Heart right ventricle (tissue), 16 donors: Measurements from ENCODE around the gene PRG3. TPM values are rescaled to one million over a fixed set of nuclear protein-coding genes. Genes with fewer than 3 reads are reported as not detected.

ENCODE experiments used
- ATAC-seq, 8 donors: fragments of 200-7000 bp; cut with Tn5 transposase; one replicate each; pipeline ENCODE4 v1.9.1; 2020; ENCODE audit warnings: mild to moderate bottlenecking in 8 of 8, moderate library complexity in 8 of 8, moderate number of reproducible peaks in 1 of 8
- DNase-seq, 2 donors: peaks; one replicate each; pipeline ENCODE4 v3.0.0-alpha.2; 2020
- H3K27ac ChIP-seq, 10 donors: fragments of 200-600 bp; sonication (generic) in 2 of 10; one replicate each; pipeline versions ENCODE4 v1.5.0 to v1.8.0; 2020 to 2022; ENCODE audit warnings: mild to moderate bottlenecking in 3 of 10
- H3K27me3 ChIP-seq, 7 donors: fragments of 200-600 bp; one replicate each; pipeline ENCODE4 v1.8.0; 2021 to 2022; ENCODE audit warnings: mild to moderate bottlenecking in 2 of 7
- H3K36me3 ChIP-seq, 9 donors: fragments of 200-600 bp; sonication (generic) in 1 of 9; one replicate each; pipeline versions ENCODE4 v1.5.0 to v1.8.0; 2020 to 2022; ENCODE audit warnings: mild to moderate bottlenecking in 2 of 9
- H3K4me1 ChIP-seq, 9 donors: fragments of 200-600 bp; sonication (generic) in 1 of 9; one replicate each; pipeline versions ENCODE4 v1.5.0 to v1.8.0; 2020 to 2022; ENCODE audit warnings: mild to moderate bottlenecking in 4 of 9
- H3K4me3 ChIP-seq, 10 donors: fragments of 200-600 bp; sonication (generic) in 2 of 10; one replicate each; pipeline versions ENCODE4 v1.5.0 to v1.8.0; 2020 to 2022; ENCODE audit warnings: mild to moderate bottlenecking in 7 of 10, moderate library complexity in 2 of 10
- H3K9me3 ChIP-seq, 11 donors: fragments of 200-600 bp in 10 of 11; sonication (generic) in 2 of 11; one replicate each; pipeline versions ENCODE4 v1.5.0 to v1.8.0; 2013 to 2022; ENCODE audit warnings: mild to moderate bottlenecking in 2 of 11, control low read depth in 1 of 11, moderate library complexity in 1 of 11
- WGBS, 2 donors: extraction: QIAGEN DNeasy Blood & Tissue Kit; methylation state at CpG; one replicate each; pipeline ENCODE4 v1.1.7; 2013; ENCODE audit warnings: inconsistent platforms in 1 of 2; 5-methylcytosine and 5-hydroxymethylcytosine counted together
- intact Hi-C, 10 donors: fragments of 100-400 bp; cut with DNase I; formaldehyde crosslinking; loops; one replicate each; pipeline versions ENCODE4 v1.11.1 to v1.14.2; 2022
- polyA plus RNA-seq, 2 donors: library from polyadenylated mRNA; stranded (reverse); fragments of 200-250 nt; gene quantifications; one replicate each; pipeline ENCODE4 v1.2.3, GENCODE V29; 2013
- total RNA-seq, 10 donors: library from RNA; stranded (reverse); fragmentation: NEBNext Ultra II Directional in 3 of 10; extraction: Animal tissue kit (Norgen Biotek cat#: 25700) in 3 of 10; gene quantifications; one replicate each; pipeline versions ENCODE4 v1.2.1 to v1.2.4, GENCODE V29; 2021 to 2023
- TF ChIP-seq, protein P1 (sequence below), 9 donors: fragments of 200-600 bp; sonication (generic) in 2 of 9; IDR thresholded peaks; one replicate each; pipeline versions ENCODE4 v1.5.0 to v1.8.0; 2021 to 2022; ENCODE audit warnings: antibody characterized with exemption in 9 of 9, mild to moderate bottlenecking in 5 of 9, moderate library complexity in 1 of 9
- donor health status: Arrhythmogenic right ventricular cardiomyopathy.
- donor health status: ischemic (EF 13 %, LVEDD 7.1; RV severe dilation, severe dysfunction).
- donor health status: healthy with polysubstance abuse.
- donor health status: DM: no; HTN: yes; CAD: no.
- donor health status: DM: no; HTN: no; CAD: no.
- donor health status: ischemic (EF 25% LVEDD 6.9; RV normal size, moderate dysfunction).
- donor health status: ischemic (EF 25% LVEDD 5.7; RV mildly dilated, moderate dysfunction).
- donor health status: healthy.
- donor health status: DM: yes; HTN: yes; CAD: no.
- donor health status: Ischemic cardiomyopathy.
- donor health status: ischemic (EF 35%, LVEDD 5.7; RV mildly dilated, moderate dysfunction).
- donor health status: nonischemic (EF 11% LVEDD 7.7; RV severe dilation, severe dysfunction).
- donor health status: DM: yes; HTN: yes; CAD: no.
- donor health status: PGD.
- donor health status: ischemic (EF 29% LVEDD 5.4; RV normal size, mild dysfunction).
- donor health status: nonischemic (EF 23%, LVEDD 6.1; RV moderate dilation, normal function).

The PRG3 gene
- total and polyA plus RNA-seq, 12 donors = not detected

GRCh38 chr11:57345555-57346211 lies 35.3 kb downstream of the PRG3 start:
- TF ChIP-seq, protein P1, sequence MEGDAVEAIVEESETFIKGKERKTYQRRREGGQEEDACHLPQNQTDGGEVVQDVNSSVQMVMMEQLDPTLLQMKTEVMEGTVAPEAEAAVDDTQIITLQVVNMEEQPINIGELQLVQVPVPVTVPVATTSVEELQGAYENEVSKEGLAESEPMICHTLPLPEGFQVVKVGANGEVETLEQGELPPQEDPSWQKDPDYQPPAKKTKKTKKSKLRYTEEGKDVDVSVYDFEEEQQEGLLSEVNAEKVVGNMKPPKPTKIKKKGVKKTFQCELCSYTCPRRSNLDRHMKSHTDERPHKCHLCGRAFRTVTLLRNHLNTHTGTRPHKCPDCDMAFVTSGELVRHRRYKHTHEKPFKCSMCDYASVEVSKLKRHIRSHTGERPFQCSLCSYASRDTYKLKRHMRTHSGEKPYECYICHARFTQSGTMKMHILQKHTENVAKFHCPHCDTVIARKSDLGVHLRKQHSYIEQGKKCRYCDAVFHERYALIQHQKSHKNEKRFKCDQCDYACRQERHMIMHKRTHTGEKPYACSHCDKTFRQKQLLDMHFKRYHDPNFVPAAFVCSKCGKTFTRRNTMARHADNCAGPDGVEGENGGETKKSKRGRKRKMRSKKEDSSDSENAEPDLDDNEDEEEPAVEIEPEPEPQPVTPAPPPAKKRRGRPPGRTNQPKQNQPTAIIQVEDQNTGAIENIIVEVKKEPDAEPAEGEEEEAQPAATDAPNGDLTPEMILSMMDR (IDR thresholded peaks at IDR 0.05) = peak; percentile 67 to 90 (median 87)
- Histone ChIP-seq H3K27me3 (peaks cover 0 to 7% (median 0%) of the 10 kb centered on the region in 7 donors), H3K36me3 (no peaks in the 10 kb centered on the region), H3K4me3 (no peak overlapping the region), H3K9me3 (no peaks in the 10 kb centered on the region), H3K4me1 (peaks cover 0 to 9% (median 4%) of the 10 kb centered on the region in 9 donors), H3K27ac (no peak overlapping the region)
- 17 to 21% methylated on average over 11 of the region's 11 CpGs for WGBS, 2 donors
- peak; percentile 42 to 74 for DNase-seq
- intact Hi-C loops = loop anchor here (2.0 to 10.0 kb wide), 16 partner anchors 82 to 1179 kb away; partner anchors contain the start of genes YPEL4 (in 5 of the 10), SLC43A3 (in 1 of the 10) and TIMM10 (in 1 of the 10)
- peak in 7 of 8 donors; percentile 49 to 75 (median 73) for ATAC-seq

DNA sequence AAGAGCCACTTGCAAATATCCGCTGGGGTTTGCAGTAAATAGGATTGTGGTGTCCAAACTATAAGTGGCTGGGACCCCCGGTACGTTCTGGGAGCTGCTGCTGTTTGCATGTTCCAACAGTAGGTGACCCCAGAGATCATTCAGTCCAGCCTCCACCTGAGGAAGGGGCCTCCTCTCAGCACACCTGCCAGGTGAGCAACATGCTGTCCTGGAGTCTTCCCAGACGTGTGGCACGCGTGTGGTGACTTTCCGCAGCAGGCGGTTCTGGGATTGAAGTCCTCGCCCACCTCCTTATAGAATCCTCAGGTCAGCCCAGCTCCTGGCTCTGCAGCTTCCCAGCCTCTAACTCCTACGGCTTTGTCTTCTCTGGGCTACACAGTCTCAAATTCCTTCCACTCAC lies 36.1 kb downstream of the PRG3 start:
- Histone ChIP-seq H3K9me3 (no peaks in the 10 kb centered on the region), H3K36me3 (no peaks in the 10 kb centered on the region), H3K4me3 (no peak overlapping the region), H3K27ac (no peak overlapping the region), H3K27me3 (peaks cover 0 to 9% (median 0%) of the 10 kb centered on the region in 7 donors), H3K4me1 (peaks cover 0 to 5% (median 2%) of the 10 kb centered on the region in 9 donors)
- 93 to 94% methylated on average over 10 of the region's 10 CpGs for WGBS, 2 donors
- DNase-seq (no peak), ATAC-seq (no peak)
- intact Hi-C loops = loop anchor here (2.0 to 10.0 kb wide), 15 partner anchors 82 to 1180 kb away; partner anchors contain the start of genes YPEL4 (in 5 of the 10), SLC43A3 (in 1 of the 10) and TIMM10 (in 1 of the 10)
- TF ChIP-seq, protein P1 (IDR thresholded peaks at IDR 0.05) = no peak

- intact Hi-C loops = loop anchor here in 7 of 10 donors (2.0 to 10.0 kb wide), 8 partner anchors 111 to 1181 kb away; partner anchors contain the start of gene YPEL4 (in 4 of the 7)
- DNase-seq = no peak
- Histone ChIP-seq H3K27ac (no peak overlapping the region), H3K4me1 (no peaks in the 10 kb centered on the region), H3K36me3 (no peaks in the 10 kb centered on the region), H3K27me3 (peaks cover 0 to 9% (median 0%) of the 10 kb centered on the region in 7 donors), H3K9me3 (no peaks in the 10 kb centered on the region), H3K4me3 (no peak overlapping the region)
- no peak for ATAC-seq
- TF ChIP-seq, protein P1 (IDR thresholded peaks at IDR 0.05) = no peak
- WGBS, 2 donors = 65 to 74% methylated on average over 7 of the region's 7 CpGs
Observed at GRCh38 chr11:57343825-57344224, 37.1 kb downstream of the PRG3 start.

- intact Hi-C loops = loop anchor here in 6 of 10 donors (5.0 to 10.0 kb wide), 7 partner anchors 112 to 1182 kb away; partner anchors contain the start of gene YPEL4 (in 4 of the 6)
- 80 to 83% methylated on average over 11 of the region's 11 CpGs for whole genome bisulfite sequencing, 2 donors
- TF ChIP-seq, protein P1 (IDR thresholded peaks at IDR 0.05) = no peak
- Histone ChIP-seq H3K9me3 (no peaks in the 10 kb centered on the region), H3K4me3 (no peak overlapping the region), H3K4me1 (no peaks in the 10 kb centered on the region), H3K27me3 (peaks cover 0 to 9% (median 0%) of the 10 kb centered on the region in 7 donors), H3K27ac (no peak overlapping the region), H3K36me3 (no peaks in the 10 kb centered on the region)
- ATAC-seq = no peak
- no peak for DNase-seq
Observed at GRCh38 chr11:57342702-57343101, 38.2 kb downstream of the PRG3 start.
